Activated CD8-positive, alpha-beta memory T cell treated with anti-CD3 and anti-CD28 coated beads, Interleukin-2, amount 10 ng/mL, durations not matched to agents 7 days and 5 days (primary cell): ENCODE data around the gene GALM. TPM values are rescaled to one million over a fixed set of nuclear protein-coding genes. Genes with fewer than 3 reads are reported as not detected.
"Not testable (repeated sequence)": the region's sequence is repeated elsewhere in the genome, so short reads cannot be mapped to it uniquely, and the experiment has no call there.

Source experiments
- ATAC-seq: fragments of 150-1000 bp; cut with Tn5 transposase; one replicate; pipeline ENCODE4 v1.10.0; 2021; ENCODE audit warnings: moderate library complexity
- CTCF ChIA-PET: fragments of 350-600 bp; sonication (Branson Sonifier 250); formaldehyde crosslinking; loops from one replicate; lab custom pipeline; 2021; ENCODE audit warnings: antibody characterized with exemption; lab: Charles Lee
- DNase-seq: peaks from one replicate; pipeline ENCODE4 v3.0.0-alpha.2; 2020
- H3K27ac Mint-ChIP-seq: one replicate; pipeline ENCODE4 v1.8.0; 2021; ENCODE audit warnings: mild to moderate bottlenecking, mixed read lengths
- H3K27me3 Mint-ChIP-seq: one replicate; pipeline ENCODE4 v1.8.0; 2021; ENCODE audit warnings: mixed read lengths
- H3K36me3 Mint-ChIP-seq: one replicate; pipeline ENCODE4 v1.8.0; 2021; ENCODE audit warnings: mild to moderate bottlenecking, mixed read lengths
- H3K4me1 Mint-ChIP-seq: one replicate; pipeline ENCODE4 v1.8.0; 2021; ENCODE audit warnings: mixed read lengths
- H3K4me3 Mint-ChIP-seq: one replicate; pipeline ENCODE4 v1.8.0; 2021; ENCODE audit warnings: mild to moderate bottlenecking, moderate library complexity, mixed read lengths
- H3K9me3 Mint-ChIP-seq: one replicate; pipeline ENCODE4 v1.8.0; 2022; ENCODE audit warnings: low read depth, mixed read lengths
- total RNA-seq, 2 experiments: library from RNA; stranded (reverse); gene quantifications; one replicate each; pipeline ENCODE4 v1.2.3, GENCODE V29; 2021

Gene GALM
- total RNA-seq, 2 experiments from 2014 or later, result 67.1 to 86.0 TPM

DNA sequence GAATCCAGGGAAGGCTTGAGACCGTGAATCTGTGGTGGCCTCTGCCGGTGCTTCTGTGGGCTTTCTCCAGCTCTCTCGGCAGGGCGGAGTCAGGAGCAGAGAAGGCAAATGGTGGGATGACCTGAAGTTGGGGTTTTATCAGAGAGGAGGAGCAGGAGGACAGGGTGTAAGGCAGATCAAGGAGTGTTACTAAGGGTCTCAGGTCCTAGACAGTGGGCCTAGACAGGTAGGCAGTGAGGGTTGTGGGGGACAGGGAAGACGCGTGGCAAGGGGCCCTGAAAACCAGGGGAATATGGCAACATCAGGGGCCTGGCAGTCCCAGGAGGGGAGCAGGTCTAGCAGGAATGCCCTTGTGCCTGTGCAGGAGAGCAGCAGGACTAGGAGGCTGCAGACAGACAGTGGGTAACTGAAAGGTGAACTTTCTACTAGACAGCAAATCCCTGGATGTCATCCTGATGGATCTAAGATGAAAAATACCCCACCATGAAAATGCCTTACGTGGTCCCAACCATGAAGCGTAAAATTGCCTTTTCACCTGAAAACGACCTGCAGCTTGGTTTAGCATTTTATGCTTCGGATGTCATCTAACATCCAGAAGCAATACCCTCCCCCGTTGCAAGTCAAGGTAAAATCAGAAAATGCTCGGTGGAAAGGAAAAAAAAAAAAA lies 43.1 kb downstream of the GALM start:
- Mint-ChIP-seq H3K9me3 (peaks cover 3% of the 10 kb centered on the region), H3K27ac (peak overlapping the region; percentile 85), H3K36me3 (peaks cover 53% of the 10 kb centered on the region), H3K4me1 (peaks cover 55% of the 10 kb centered on the region), H3K27me3 (no peaks in the 10 kb centered on the region), H3K4me3 (peak overlapping the region; percentile 49)
- ATAC-seq (peak; percentile 20), DNase-seq (no peak)
- CTCF ChIA-PET, result interaction anchor here (0.9 to 4.3 kb wide), 6 partner anchors 9 to 128 kb away, joined by 3 to 17 read pairs (median 4); no protein-coding TSS in a partner anchor

- CTCF ChIA-PET, result interaction anchor here (0.9 to 4.3 kb wide), 4 partner anchors 8 to 128 kb away, joined by 3 to 17 read pairs (median 4); no protein-coding TSS in a partner anchor
- peak overlapping the region; percentile 85 for H3K27ac Mint-ChIP-seq
- peaks cover 59% of the 10 kb centered on the region for H3K4me1 Mint-ChIP-seq
- H3K9me3 Mint-ChIP-seq, result peaks cover 3% of the 10 kb centered on the region
- DNase-seq (no peak), ATAC-seq (peak; percentile 60)
- H3K4me3 Mint-ChIP-seq, result no peak overlapping the region
- H3K27me3 Mint-ChIP-seq, result no peaks in the 10 kb centered on the region
- peaks cover 57% of the 10 kb centered on the region for H3K36me3 Mint-ChIP-seq
Observed at GRCh38 chr2:38709567-38710194, 43.8 kb downstream of the GALM start.

DNA sequence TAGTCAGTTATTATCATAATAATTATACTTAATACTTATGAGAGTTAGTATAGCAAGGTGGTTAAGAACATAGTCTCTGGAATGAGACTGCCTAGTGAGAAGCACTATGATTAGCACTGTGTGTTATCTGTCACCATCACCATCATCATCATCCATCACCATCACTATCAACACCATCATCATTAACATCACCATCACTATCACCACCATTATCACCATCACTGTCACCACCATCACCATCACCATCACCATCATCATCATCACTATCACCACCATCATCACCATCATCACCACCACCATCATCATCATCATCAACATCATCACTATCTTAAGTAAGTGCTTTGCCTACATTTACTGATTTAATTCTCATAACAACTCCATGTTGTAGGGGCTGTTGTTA lies 45.6 kb downstream of the GALM start:
- CTCF ChIA-PET, result no interaction called here

GRCh38 chr2:38712413-38712812 lies 46.5 kb downstream of the GALM start:
- H3K4me3 Mint-ChIP-seq, result no peak overlapping the region
- no peak overlapping the region for H3K27ac Mint-ChIP-seq
- no peaks in the 10 kb centered on the region for H3K27me3 Mint-ChIP-seq
- ATAC-seq (no peak), DNase-seq (no peak)
- peaks cover 3% of the 10 kb centered on the region for H3K9me3 Mint-ChIP-seq
- peaks cover 64% of the 10 kb centered on the region for H3K36me3 Mint-ChIP-seq
- CTCF ChIA-PET, result interaction anchor here (1.1 kb wide), 1 partner anchor 78 kb away, joined by 3 read pairs; no protein-coding TSS in a partner anchor
- peaks cover 56% of the 10 kb centered on the region for H3K4me1 Mint-ChIP-seq

More for the DNA sequence above, 45.6 kb downstream of the GALM start:
- Mint-ChIP-seq H3K27me3 (no peaks in the 10 kb centered on the region), H3K36me3 (peaks cover 63% of the 10 kb centered on the region), H3K4me1 (peaks cover 61% of the 10 kb centered on the region), H3K9me3 (peaks cover 3% of the 10 kb centered on the region), H3K27ac (no peak overlapping the region), H3K4me3 (no peak overlapping the region)
- no peak for DNase-seq
- ATAC-seq, result no peak

GRCh38 chr2:38712871-38713270 lies 47.0 kb downstream of the GALM start:
- peaks cover 66% of the 10 kb centered on the region for H3K36me3 Mint-ChIP-seq
- H3K4me1 Mint-ChIP-seq, result peaks cover 55% of the 10 kb centered on the region
- CTCF ChIA-PET, result interaction anchor here (0.6 to 1.3 kb wide), 3 partner anchors 66 to 131 kb away, joined by 3 to 5 read pairs (median 5); no protein-coding TSS in a partner anchor
- no peak overlapping the region for H3K27ac Mint-ChIP-seq
- DNase-seq (no peak), ATAC-seq (no peak)
- no peaks in the 10 kb centered on the region for H3K27me3 Mint-ChIP-seq
- H3K9me3 Mint-ChIP-seq, result peaks cover 3% of the 10 kb centered on the region
- no peak overlapping the region for H3K4me3 Mint-ChIP-seq

DNA sequence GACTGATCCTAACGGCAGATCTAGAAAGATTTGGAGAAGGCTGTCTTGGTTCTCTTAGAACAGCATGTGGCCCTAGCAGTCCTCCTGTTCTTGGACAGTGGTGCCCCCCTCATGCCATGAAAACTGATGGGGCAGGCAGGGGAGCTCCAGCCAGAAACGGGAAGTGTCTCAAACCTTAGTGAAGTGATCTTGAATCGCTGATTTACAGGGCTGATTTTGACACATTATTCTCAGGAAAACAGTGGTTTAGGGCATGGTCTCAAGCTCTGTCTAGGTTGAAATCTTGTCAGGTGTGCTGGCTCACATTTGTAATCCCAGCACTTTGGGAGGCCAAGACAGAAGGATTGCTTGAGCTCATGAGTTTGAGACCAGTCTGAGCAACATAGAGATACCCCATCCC lies 47.4 kb downstream of the GALM start:
- Mint-ChIP-seq H3K9me3 (peaks cover 3% of the 10 kb centered on the region), H3K36me3 (peaks cover 69% of the 10 kb centered on the region), H3K4me3 (no peak overlapping the region), H3K27ac (no peak overlapping the region), H3K4me1 (peaks cover 53% of the 10 kb centered on the region), H3K27me3 (no peaks in the 10 kb centered on the region)
- DNase-seq (no peak), ATAC-seq (no peak)
- CTCF ChIA-PET, result interaction anchor here (0.6 to 1.3 kb wide), 6 partner anchors 10 to 136 kb away, joined by 3 to 5 read pairs (median 4); no protein-coding TSS in a partner anchor

GRCh38 chr2:38714941-38715340 lies 49.0 kb downstream of the GALM start:
- peaks cover 71% of the 10 kb centered on the region for H3K36me3 Mint-ChIP-seq
- DNase-seq, H3K9me3 Mint-ChIP-seq, H3K4me3 Mint-ChIP-seq, H3K27me3 Mint-ChIP-seq: not testable (repeated sequence)
- H3K4me1 Mint-ChIP-seq, result peaks cover 45% of the 10 kb centered on the region
- peak overlapping the region; percentile 63 for H3K27ac Mint-ChIP-seq
- CTCF ChIA-PET, result interaction anchor here (0.8 to 2.9 kb wide), 2 partner anchors 133 to 166 kb away, joined by 3 to 12 read pairs; no protein-coding TSS in a partner anchor
- peak; percentile 33 for ATAC-seq

DNA sequence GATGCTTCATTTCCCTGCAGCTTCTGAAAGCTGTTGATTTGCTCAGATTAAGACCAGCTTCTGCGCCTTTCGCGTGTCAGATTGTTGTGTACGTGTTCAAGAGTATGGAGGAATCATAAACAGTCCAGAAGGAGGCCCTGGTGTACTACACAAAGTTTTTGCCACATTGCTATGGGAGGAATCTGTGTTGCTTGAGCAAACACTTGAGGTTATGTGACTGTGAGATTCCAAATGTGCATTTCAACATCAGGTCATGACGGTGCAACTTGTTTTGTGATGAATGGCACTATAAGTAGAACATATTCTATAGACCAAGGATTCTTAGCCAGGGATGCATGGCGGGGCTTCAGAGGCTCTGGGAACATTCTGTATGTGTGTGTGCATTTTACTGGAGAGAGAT lies 50.3 kb downstream of the GALM start:
- no peak overlapping the region for H3K27ac Mint-ChIP-seq
- H3K36me3 Mint-ChIP-seq, result peaks cover 75% of the 10 kb centered on the region
- H3K4me3 Mint-ChIP-seq, result no peak overlapping the region
- ATAC-seq (no peak), DNase-seq (no peak)
- peaks cover 3% of the 10 kb centered on the region for H3K9me3 Mint-ChIP-seq
- H3K4me1 Mint-ChIP-seq, result peaks cover 52% of the 10 kb centered on the region
- CTCF ChIA-PET, result interaction anchor here (2.9 kb wide), 1 partner anchor 134 kb away, joined by 12 read pairs; no protein-coding TSS in a partner anchor
- no peaks in the 10 kb centered on the region for H3K27me3 Mint-ChIP-seq

DNA sequence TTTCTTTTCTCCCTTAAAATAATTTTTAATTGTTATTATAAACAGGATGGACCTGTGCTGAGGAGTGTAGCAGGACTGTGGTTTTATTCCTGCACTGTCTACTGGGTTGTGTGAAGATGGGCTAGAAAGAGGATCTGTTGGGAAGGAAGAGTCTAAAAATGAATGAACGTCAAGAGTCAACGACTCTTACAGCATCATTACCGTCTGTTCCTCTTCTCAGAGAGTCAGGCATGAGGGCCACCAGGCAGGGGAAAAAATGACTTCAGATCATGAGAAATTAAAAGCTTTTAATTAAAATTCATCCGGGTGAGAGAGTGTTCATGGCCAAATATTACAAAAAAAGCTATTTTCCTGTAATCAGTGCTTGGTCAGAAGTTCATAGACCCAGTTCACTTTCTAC lies 52.7 kb downstream of the GALM start:
- no peak for DNase-seq
- Mint-ChIP-seq H3K27me3 (no peaks in the 10 kb centered on the region), H3K9me3 (no peaks in the 10 kb centered on the region), H3K4me1 (peaks cover 56% of the 10 kb centered on the region), H3K27ac (no peak overlapping the region), H3K4me3 (no peak overlapping the region), H3K36me3 (peaks cover 60% of the 10 kb centered on the region)
- no peak for ATAC-seq
- CTCF ChIA-PET, result interaction anchor here (1.1 kb wide), 1 partner anchor 136 kb away, joined by 3 read pairs; no protein-coding TSS in a partner anchor

- Mint-ChIP-seq H3K9me3 (no peaks in the 10 kb centered on the region), H3K36me3 (peaks cover 55% of the 10 kb centered on the region), H3K27ac (no peak overlapping the region), H3K4me3 (no peak overlapping the region), H3K4me1 (peaks cover 54% of the 10 kb centered on the region), H3K27me3 (no peaks in the 10 kb centered on the region)
- DNase-seq (no peak), ATAC-seq (no peak)
- CTCF ChIA-PET, result interaction anchor here (0.6 to 6.4 kb wide), 2 partner anchors 117 to 212 kb away, joined by 3 to 52 read pairs; partner anchors contain the start of gene HNRNPLL
Observed at GRCh38 chr2:38719706-38720105, 53.8 kb downstream of the GALM start.

GRCh38 chr2:38720613-38721241 lies 54.8 kb downstream of the GALM start:
- ATAC-seq (peak; percentile 10), DNase-seq (no peak)
- H3K27me3 Mint-ChIP-seq, result no peaks in the 10 kb centered on the region
- peaks cover 51% of the 10 kb centered on the region for H3K4me1 Mint-ChIP-seq
- peaks cover 50% of the 10 kb centered on the region for H3K36me3 Mint-ChIP-seq
- CTCF ChIA-PET, result interaction anchor here (0.6 to 6.4 kb wide), 3 partner anchors 118 to 446 kb away, joined by 3 to 52 read pairs (median 3); partner anchors contain the start of gene HNRNPLL
- no peaks in the 10 kb centered on the region for H3K9me3 Mint-ChIP-seq
- H3K27ac Mint-ChIP-seq, result peak overlapping the region; percentile 63
- H3K4me3 Mint-ChIP-seq, result no peak overlapping the region

- ATAC-seq, result peak; percentile 59
- peak; percentile 58 for DNase-seq
- H3K27me3 Mint-ChIP-seq, result no peaks in the 10 kb centered on the region
- H3K9me3 Mint-ChIP-seq, result no peaks in the 10 kb centered on the region
- H3K36me3 Mint-ChIP-seq, result peaks cover 42% of the 10 kb centered on the region
- CTCF ChIA-PET, result interaction anchor here (0.7 to 12.8 kb wide), 9 partner anchors 19 to 159 kb away, joined by 3 to 147 read pairs (median 5); partner anchors contain the start of genes GALM and HNRNPLL
- H3K4me1 Mint-ChIP-seq, result peaks cover 50% of the 10 kb centered on the region
- H3K4me3 Mint-ChIP-seq, result peak overlapping the region; percentile 41
- peak overlapping the region; percentile 87 for H3K27ac Mint-ChIP-seq
Observed at GRCh38 chr2:38722271-38723061, 56.6 kb downstream of the GALM start.
